Memory B cell (primary cell): Measurements from ENCODE around the gene CENPO.
"Not testable (repeated sequence)": the region's sequence is repeated elsewhere in the genome, so short reads cannot be mapped to it uniquely, and the experiment has no call there.

ENCODE experiments used
- ATAC-seq: fragments of 150-1000 bp; cut with Tn5 transposase; 2 replicates; pipeline ENCODE4 v1.10.0; 2021; ENCODE audit warnings: low read depth, mild to moderate bottlenecking, moderate library complexity
- DNase-seq, 2 donors: peaks; one replicate each; pipeline ENCODE4 v3.0.0; 2022; ENCODE audit warnings: low spot score in 2 of 2
- H3K27ac Mint-ChIP-seq: one replicate; pipeline ENCODE4 v1.8.0; 2022; ENCODE audit warnings: mild to moderate bottlenecking, moderate library complexity, mixed read lengths
- H3K27me3 Mint-ChIP-seq: one replicate; pipeline ENCODE4 v1.8.0; 2022; ENCODE audit warnings: mixed read lengths
- H3K36me3 Mint-ChIP-seq: one replicate; pipeline ENCODE4 v1.8.0; 2022; ENCODE audit warnings: mild to moderate bottlenecking, mixed read lengths
- H3K4me1 Mint-ChIP-seq: one replicate; pipeline ENCODE4 v1.8.0; 2022; ENCODE audit warnings: mixed read lengths
- H3K4me3 Mint-ChIP-seq: one replicate; pipeline ENCODE4 v1.8.0; 2022; ENCODE audit warnings: mild to moderate bottlenecking, moderate library complexity, mixed read lengths
- H3K9me3 Mint-ChIP-seq: one replicate; pipeline ENCODE4 v1.8.0; 2022; ENCODE audit warnings: mixed read lengths

Gene CENPO

DNA sequence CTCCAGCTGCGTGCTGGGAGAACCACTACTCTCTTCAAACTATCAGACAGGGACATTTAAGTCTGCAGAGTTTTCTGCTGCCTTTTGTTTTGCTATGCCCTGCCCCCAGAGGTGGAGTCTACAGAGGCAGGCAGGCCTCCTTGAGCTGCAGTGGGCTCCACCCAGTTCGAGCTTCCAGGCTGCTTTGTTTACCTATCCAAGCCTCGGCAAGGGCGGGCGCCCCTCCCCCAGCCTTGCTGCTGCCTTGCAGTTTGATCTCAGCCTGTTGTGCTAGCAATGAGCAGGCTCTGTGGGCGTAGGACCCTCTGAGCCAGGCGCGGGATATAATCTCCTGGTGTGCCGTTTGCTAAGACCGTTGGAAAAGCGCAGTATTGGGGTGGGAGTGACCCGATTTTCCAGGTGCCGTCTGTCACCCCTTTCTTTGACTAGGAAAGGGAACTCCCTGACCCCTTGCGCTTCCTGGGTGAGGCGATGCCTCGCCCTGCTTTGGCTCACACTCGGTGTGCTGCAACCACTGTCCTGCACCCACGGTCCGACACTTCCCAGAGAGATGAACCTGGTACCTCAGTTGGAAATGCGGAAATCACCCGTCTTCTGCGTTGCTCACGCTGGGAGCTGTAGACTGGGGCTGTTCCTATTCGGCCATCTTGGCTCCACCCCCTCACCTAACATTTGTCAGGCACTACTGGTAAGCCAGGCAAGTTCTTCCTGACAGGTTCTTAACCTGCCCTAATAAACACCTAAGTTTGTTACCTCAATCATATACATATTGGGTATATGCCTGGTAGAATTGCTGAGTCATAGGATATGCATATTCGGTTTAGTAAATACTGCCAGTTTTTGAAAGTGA, 12.8 kb downstream of the CENPO start:
- not testable (repeated sequence) for DNase-seq, H3K27ac Mint-ChIP-seq, ATAC-seq

DNA sequence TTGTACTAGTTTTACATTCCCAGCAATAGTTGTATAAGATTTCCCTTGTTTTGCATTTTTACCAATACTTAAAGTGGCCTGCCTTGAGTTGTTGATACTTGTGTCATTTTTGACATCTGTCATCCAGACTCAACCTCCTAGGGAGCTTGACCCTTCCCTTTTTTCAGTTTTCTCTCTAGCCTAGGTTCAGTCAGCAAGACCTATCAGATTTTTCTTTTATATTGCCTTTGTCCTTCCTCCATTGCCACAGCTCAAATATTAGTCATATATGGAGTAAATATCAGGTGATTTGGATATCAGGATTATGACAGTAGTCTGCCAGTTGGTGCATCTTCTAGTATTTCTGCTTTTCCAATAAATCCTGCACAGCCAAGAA, 13.4 kb downstream of the CENPO start:
- H3K9me3 Mint-ChIP-seq: peaks cover 7% of the 10 kb centered on the region
- no peak overlapping the region for H3K27ac Mint-ChIP-seq
- ATAC-seq (no peak), DNase-seq (no peak)
- no peak overlapping the region for H3K4me3 Mint-ChIP-seq
- H3K4me1 Mint-ChIP-seq: peaks cover 2% of the 10 kb centered on the region
- peaks cover 29% of the 10 kb centered on the region for H3K36me3 Mint-ChIP-seq
- no peaks in the 10 kb centered on the region for H3K27me3 Mint-ChIP-seq

More for the DNA sequence above, 12.8 kb downstream of the CENPO start:
- H3K27me3 Mint-ChIP-seq, H3K4me3 Mint-ChIP-seq, H3K4me1 Mint-ChIP-seq, H3K9me3 Mint-ChIP-seq: not testable (repeated sequence)
- peaks cover 29% of the 10 kb centered on the region for H3K36me3 Mint-ChIP-seq

DNA sequence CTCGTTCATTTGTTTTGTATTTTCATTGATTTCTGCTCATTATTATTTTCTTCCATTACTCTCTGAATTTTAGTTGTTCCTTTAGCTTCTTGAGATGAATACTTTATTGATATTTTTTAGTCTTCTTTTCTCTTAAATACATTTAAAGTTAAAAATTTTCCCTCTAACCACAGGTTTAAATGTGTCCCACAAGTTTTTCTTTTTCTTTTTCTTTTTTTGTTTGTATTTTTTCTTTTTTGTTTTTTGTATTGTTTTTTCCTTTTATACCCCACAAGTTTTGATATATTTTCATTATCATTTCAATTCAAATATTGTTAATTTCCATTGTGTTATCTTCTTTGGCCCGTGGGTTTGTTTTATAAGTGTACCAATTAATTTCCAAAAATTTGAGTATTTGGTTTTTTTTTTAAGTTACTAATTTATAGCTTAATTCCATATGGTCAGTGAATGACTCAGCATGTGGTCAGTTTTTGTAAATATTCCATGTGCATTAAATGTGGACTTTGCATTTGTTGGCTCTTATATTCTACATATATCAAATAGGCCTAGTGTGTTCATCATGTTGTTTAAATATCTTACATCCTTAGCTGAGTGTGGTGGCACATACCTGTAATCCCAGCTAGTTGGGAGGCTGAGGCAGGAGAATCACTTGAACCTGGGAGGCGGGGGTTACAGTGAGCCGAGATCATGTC, 16.2 kb downstream of the CENPO start:
- Mint-ChIP-seq H3K36me3 (peaks cover 24% of the 10 kb centered on the region), H3K27me3 (no peaks in the 10 kb centered on the region), H3K27ac (no peak overlapping the region), H3K4me1 (peaks cover 2% of the 10 kb centered on the region), H3K9me3 (peaks cover 7% of the 10 kb centered on the region), H3K4me3 (no peak overlapping the region)
- DNase-seq (no peak), ATAC-seq (no peak)

DNA sequence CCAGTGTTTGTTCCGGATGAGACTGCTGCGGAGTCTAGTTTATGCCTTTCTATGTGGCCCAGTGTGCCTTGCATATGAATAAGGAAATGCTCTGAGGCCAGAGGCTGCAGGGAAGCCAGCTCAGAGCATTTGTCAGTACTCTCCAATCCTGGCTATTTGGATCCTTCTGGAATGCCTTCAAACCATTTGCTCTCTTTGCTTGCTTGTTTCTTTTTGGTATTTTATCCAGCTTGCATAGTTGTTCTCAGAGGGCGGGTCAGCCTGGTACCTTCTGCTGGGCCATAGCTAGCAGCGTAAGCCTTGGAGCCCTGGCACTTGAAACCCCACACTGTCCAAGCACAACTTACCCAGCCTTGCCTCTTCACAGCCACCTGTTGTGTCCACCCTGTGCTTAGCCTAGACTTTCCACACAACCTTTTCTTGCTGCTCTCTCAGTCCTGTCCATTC, 20.5 kb downstream of the CENPO start:
- H3K27ac Mint-ChIP-seq: no peak overlapping the region
- peaks cover 17% of the 10 kb centered on the region for H3K36me3 Mint-ChIP-seq
- ATAC-seq (no peak), DNase-seq (no peak)
- H3K4me3 Mint-ChIP-seq: no peak overlapping the region
- no peaks in the 10 kb centered on the region for H3K9me3 Mint-ChIP-seq
- no peaks in the 10 kb centered on the region for H3K4me1 Mint-ChIP-seq
- H3K27me3 Mint-ChIP-seq: no peaks in the 10 kb centered on the region

DNA sequence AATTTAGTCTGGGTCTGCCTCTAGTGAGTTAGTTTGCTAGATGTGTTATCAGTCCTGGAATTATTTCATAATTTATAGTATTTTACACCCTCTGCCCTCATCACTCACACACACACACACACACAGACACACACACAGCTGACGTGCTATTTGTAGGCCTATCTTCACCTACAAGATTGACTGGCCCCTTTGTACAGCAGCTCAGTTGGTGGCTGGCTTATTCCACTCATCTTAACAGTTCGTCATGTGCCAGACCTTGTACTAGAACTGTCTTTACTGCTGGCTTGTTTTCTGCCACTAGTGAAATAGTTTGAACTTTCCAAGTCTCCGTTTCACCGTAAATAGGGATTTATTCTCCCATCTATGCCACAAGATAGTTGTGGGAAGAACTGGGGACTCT, 21.3 kb downstream of the CENPO start:
- Mint-ChIP-seq H3K9me3 (no peaks in the 10 kb centered on the region), H3K36me3 (peaks cover 16% of the 10 kb centered on the region), H3K4me1 (no peaks in the 10 kb centered on the region), H3K27ac (no peak overlapping the region), H3K4me3 (no peak overlapping the region), H3K27me3 (no peaks in the 10 kb centered on the region)
- ATAC-seq (no peak), DNase-seq (no peak)

DNA sequence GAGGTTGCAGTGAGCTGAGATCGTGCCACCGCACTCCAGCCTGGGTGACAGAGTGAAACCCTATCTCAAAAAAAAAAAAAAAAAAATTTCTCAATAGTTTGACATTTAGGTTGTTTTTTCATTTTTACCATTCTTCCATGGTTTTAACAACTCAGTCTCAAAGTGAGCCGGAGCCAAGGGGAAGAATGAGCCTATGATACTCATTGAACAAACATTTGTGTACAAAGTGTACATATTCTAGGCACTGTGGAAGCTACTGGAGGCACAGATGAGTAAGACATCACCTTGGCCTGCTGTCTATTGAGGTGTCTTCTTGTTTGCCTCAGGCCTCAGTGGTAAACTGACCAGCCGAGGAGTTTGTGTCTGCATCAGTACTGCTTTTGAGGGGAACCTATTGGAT, 21.9 kb downstream of the CENPO start:
- Mint-ChIP-seq H3K36me3 (peaks cover 18% of the 10 kb centered on the region), H3K9me3 (no peaks in the 10 kb centered on the region), H3K4me3 (no peak overlapping the region), H3K27ac (no peak overlapping the region), H3K27me3 (no peaks in the 10 kb centered on the region), H3K4me1 (no peaks in the 10 kb centered on the region)
- DNase-seq (no peak), ATAC-seq (no peak)

DNA sequence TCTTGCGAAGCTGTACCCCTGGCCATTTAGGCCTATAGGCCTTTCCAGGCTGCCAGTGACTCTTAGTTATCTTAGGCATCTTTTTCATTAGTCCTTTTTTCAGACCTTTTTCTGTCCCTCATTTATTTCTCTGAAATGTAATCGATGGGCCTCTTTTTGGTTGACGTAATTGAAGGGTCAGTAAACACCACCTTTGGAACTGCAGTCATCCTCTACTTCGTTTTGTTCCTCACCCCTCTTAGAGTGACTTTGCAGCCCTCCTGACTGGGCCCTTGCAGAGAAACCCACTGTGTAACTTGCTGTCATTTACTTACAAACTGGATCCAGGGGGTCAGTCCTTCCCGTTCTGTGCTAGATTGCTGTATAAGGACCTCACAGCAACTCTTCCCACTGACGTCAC, 23.2 kb downstream of the CENPO start:
- peaks cover 25% of the 10 kb centered on the region for H3K36me3 Mint-ChIP-seq
- DNase-seq: no peak
- H3K4me1 Mint-ChIP-seq: no peaks in the 10 kb centered on the region
- H3K9me3 Mint-ChIP-seq: no peaks in the 10 kb centered on the region
- no peaks in the 10 kb centered on the region for H3K27me3 Mint-ChIP-seq
- no peak overlapping the region for H3K4me3 Mint-ChIP-seq
- no peak overlapping the region for H3K27ac Mint-ChIP-seq
- no peak for ATAC-seq

DNA sequence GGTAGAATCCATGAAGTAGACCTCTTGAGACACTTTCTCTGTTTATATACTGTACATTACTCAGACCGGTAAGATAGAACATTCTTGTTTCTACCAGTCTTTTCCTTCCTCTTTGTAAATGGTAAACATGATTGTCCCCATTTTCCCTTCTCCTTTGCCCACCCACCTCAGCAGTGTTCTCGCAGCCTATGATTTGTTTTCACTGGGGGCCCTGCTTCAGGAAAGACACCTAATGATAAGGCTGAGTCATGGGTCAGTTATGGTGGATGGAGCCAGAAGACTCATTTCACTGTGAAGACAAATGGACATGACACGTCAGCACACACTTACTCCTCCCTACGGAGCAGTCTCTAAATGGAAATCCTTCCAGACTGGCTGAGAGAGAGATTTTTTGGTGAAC, 23.7 kb downstream of the CENPO start:
- Mint-ChIP-seq H3K9me3 (no peaks in the 10 kb centered on the region), H3K4me3 (no peak overlapping the region), H3K27ac (no peak overlapping the region), H3K27me3 (no peaks in the 10 kb centered on the region), H3K4me1 (no peaks in the 10 kb centered on the region), H3K36me3 (peaks cover 25% of the 10 kb centered on the region)
- no peak for ATAC-seq
- DNase-seq: no peak

DNA sequence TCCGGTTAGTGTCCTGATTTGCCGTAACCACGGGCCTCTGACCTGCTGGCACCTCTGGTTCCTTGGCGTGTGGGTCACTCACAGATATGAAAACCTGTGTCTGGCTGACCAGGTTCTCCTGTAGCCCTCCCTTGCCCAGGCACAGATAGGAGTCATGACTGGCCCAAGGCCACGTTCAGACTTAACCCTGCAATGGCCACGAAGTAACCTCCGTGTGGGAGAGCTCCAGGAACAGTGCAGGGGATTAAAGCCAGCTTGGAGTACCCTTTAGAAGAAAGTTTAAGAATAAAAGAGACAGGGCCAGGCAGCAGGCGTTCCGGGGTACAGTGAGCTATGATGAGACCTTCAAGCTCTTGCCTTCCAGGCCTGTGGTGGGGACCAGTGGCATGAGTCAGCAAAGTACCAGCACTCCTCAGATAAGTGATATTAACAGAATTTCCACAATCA, 25.5 kb downstream of the CENPO start:
- DNase-seq (no peak), ATAC-seq (no peak)
- no peak overlapping the region for H3K27ac Mint-ChIP-seq
- H3K9me3 Mint-ChIP-seq: no peaks in the 10 kb centered on the region
- no peaks in the 10 kb centered on the region for H3K27me3 Mint-ChIP-seq
- no peaks in the 10 kb centered on the region for H3K4me1 Mint-ChIP-seq
- peaks cover 28% of the 10 kb centered on the region for H3K36me3 Mint-ChIP-seq
- no peak overlapping the region for H3K4me3 Mint-ChIP-seq

DNA sequence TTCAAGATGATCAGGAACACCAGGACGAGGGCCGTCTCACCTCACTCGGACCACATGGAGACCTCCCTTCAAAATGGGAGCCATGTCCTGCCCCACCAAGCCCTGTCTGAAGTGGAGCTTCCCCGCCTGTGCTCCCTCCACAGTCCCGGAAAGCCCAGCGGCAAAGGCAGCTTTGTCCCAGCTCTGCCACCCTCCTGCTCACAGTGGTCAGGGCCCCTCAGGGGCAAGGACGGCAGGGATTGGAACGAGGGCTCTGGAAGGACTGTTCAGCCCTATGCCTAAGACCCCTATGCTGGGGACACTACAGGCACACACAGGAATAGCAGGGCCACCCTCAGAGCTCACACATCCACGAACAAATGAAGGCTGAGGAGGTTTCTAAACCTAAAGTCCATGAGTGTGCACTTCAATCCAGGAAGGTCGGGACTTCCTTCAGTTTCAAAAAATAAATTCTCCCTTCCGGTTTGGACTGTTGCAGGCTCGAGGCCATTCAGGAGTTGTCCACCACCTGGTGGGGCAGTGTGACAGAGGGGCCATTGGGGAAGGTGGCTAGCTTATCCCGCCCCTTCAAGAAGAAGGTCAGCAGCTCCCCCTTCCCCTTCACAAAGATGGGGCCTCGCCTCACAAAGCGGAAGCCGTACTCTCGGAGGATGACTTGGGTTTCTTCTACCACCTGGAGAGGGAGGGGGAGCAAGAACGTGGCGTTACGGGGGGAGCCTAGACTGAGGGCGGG, 26.4 kb downstream of the CENPO start:
- no peak for ATAC-seq
- peaks cover 23% of the 10 kb centered on the region for H3K36me3 Mint-ChIP-seq
- no peaks in the 10 kb centered on the region for H3K27me3 Mint-ChIP-seq
- no peak overlapping the region for H3K27ac Mint-ChIP-seq
- H3K4me3 Mint-ChIP-seq: no peak overlapping the region
- no peaks in the 10 kb centered on the region for H3K4me1 Mint-ChIP-seq
- H3K9me3 Mint-ChIP-seq: no peaks in the 10 kb centered on the region
- DNase-seq: no peak

DNA sequence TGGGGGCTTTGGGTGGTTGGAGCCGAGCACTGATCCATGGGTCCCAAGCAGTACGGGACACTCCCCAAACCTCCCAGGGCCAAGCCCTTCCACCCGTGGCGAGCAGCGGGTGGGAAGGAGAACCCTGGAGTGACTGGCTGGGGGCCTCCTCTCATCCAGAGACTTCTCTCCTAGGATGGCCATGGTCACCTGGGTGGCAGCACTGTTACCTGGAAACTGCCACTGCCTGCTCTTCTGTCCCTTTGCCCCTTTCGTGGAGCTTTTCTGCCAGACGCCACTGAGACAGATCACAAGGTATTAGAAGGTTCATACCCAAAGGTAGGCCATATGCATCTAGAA, 26.9 kb downstream of the CENPO start:
- no peak for ATAC-seq
- Mint-ChIP-seq H3K4me3 (no peak overlapping the region), H3K36me3 (peaks cover 22% of the 10 kb centered on the region), H3K4me1 (no peaks in the 10 kb centered on the region), H3K27ac (no peak overlapping the region), H3K27me3 (no peaks in the 10 kb centered on the region), H3K9me3 (no peaks in the 10 kb centered on the region)
- no peak for DNase-seq

DNA sequence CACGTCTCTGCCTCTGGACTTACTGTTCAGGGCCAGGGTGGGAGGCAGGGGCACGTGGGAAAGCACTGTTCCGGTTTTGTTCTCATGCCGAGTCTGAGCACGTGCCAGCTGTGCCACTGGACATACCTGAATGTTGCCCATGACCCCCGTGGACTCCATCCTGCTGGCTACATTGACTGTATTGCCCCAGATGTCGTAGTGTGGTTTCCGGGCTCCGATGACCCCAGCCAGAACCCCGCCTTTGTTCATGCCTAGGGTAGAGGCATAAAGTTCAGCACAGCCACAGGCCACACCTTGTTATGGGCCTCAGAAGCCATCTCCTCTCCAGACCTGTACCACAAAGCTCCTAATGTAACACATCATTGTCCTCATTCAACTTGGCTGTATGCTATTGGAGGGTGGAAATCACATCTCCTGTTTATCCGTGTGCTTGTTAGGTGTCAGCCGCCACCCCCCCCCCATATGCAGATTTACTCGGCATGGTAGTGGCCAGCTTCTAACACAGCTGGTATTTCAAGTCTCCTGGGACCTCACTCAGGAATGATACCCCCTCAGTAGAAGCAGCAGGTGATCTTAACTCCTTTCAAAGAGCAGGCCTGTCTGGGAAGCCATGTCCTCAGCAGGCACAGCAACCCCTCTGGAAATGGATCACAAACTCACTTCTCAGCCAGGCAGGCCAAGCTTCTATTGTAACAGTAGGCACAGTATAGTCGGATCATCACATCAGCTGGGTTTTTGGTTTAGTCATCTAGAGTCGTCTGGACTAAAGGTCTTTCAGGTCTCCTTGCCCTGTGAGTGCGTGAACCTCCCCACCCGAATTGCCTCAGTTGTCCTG, 27.6 kb downstream of the CENPO start:
- H3K9me3 Mint-ChIP-seq: no peaks in the 10 kb centered on the region
- no peaks in the 10 kb centered on the region for H3K27me3 Mint-ChIP-seq
- H3K4me1 Mint-ChIP-seq: no peaks in the 10 kb centered on the region
- peak overlapping the region; percentile 5 for H3K27ac Mint-ChIP-seq
- DNase-seq (no peak), ATAC-seq (no peak)
- H3K4me3 Mint-ChIP-seq: no peak overlapping the region
- H3K36me3 Mint-ChIP-seq: peaks cover 22% of the 10 kb centered on the region

DNA sequence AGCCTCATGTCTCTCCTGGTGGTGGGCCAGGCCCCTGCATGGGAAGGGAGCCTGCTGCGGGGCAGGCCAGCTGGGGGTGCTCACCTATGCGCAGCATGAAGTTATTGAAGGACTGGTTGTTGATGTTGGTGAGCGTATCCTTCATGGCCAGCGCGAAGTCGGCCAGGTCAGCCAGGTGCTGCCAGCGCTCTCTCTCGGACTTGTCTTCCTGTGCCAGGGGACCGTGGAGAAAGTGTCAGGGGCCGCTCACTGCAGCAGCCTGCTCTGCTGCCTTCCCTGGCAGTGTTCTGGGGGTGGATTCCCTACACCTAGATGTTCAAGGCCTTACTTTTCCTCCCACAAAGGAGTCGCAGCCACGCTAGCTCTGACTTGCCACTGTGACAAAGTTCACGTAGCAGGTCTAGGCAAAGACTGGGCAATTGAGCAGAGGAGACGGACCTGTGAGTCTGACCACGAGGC, 28.2 kb downstream of the CENPO start:
- Mint-ChIP-seq H3K36me3 (peaks cover 21% of the 10 kb centered on the region), H3K9me3 (no peaks in the 10 kb centered on the region), H3K4me1 (peaks cover 4% of the 10 kb centered on the region)

More for the DNA sequence above, 28.2 kb downstream of the CENPO start:
- ATAC-seq: no peak
- peak overlapping the region; percentile 5 for H3K27ac Mint-ChIP-seq
- no peaks in the 10 kb centered on the region for H3K27me3 Mint-ChIP-seq
- no peak overlapping the region for H3K4me3 Mint-ChIP-seq
- no peak for DNase-seq
